Neural progenitor cell (in vitro differentiated cells): Measurements from ENCODE around the gene ZDHHC17. TPM values are rescaled to one million over a fixed set of nuclear protein-coding genes. Genes with fewer than 3 reads are reported as not detected.

Experiments used
- DNase-seq: peaks from one replicate; pipeline ENCODE4 v3.0.0-alpha.2; 2016; ENCODE audit warnings: low spot score
- H2AFZ ChIP-seq: fragments of 200-600 bp; sonication (generic); replicated peaks from 2 replicates; pipeline ENCODE4 v1.6.1; 2016; ENCODE audit warnings: antibody characterized with exemption
- H3F3A ChIP-seq: fragments of 200-600 bp; sonication (generic); 2 replicates; pipeline ENCODE4 v1.6.1; 2016; ENCODE audit warnings: antibody characterized with exemption, low read depth
- H3K27ac ChIP-seq: fragments of 200-600 bp; sonication (generic); 2 replicates; pipeline ENCODE4 v1.5.1; 2016; ENCODE audit warnings: mild to moderate bottlenecking
- H3K27me3 ChIP-seq: fragments of 200-600 bp; sonication (generic); 2 replicates; pipeline ENCODE4 v1.6.1; 2016; ENCODE audit warnings: mild to moderate bottlenecking, moderate library complexity
- H3K36me3 ChIP-seq: fragments of 200-600 bp; sonication (generic); 2 replicates; pipeline ENCODE4 v1.5.1; 2016
- H3K4me1 ChIP-seq: fragments of 200-600 bp; sonication (generic); 2 replicates; pipeline ENCODE4 v1.6.1; 2016; ENCODE audit warnings: mixed run types
- H3K4me2 ChIP-seq: fragments of 200-600 bp; sonication (generic); 2 replicates; pipeline ENCODE4 v1.6.1; 2016
- H3K4me3 ChIP-seq: fragments of 200-600 bp; sonication (generic); 2 replicates; pipeline ENCODE4 v1.5.1; 2016
- H3K79me2 ChIP-seq: fragments of 200-600 bp; sonication (generic); 2 replicates; pipeline ENCODE4 v1.6.1; 2016; ENCODE audit warnings: low read depth
- H3K9ac ChIP-seq: fragments of 200-600 bp; sonication (generic); 2 replicates; pipeline ENCODE4 v1.6.1; 2016
- H3K9me3 ChIP-seq: fragments of 200-600 bp; sonication (generic); 2 replicates; pipeline ENCODE4 v1.5.1; 2016; ENCODE audit warnings: low read depth
- H4K20me1 ChIP-seq: fragments of 200-600 bp; sonication (generic); 2 replicates; pipeline ENCODE4 v1.6.1; 2016; ENCODE audit warnings: low read depth
- H3K27ac Mint-ChIP-seq: 3 replicates; pipeline ENCODE4 v1.8.0; 2021; ENCODE audit warnings: mixed read lengths
- H3K27me3 Mint-ChIP-seq: 2 replicates; pipeline ENCODE4 v1.8.0; 2022; ENCODE audit warnings: low read depth, mild to moderate bottlenecking, inconsistent platforms, moderate library complexity, mixed read lengths; ENCODE audit not compliant: insufficient read depth
- H3K36me3 Mint-ChIP-seq: 3 replicates; pipeline ENCODE4 v1.8.0; 2021; ENCODE audit warnings: mixed read lengths
- H3K4me1 Mint-ChIP-seq: 3 replicates; pipeline ENCODE4 v1.8.0; 2021; ENCODE audit warnings: mixed read lengths
- H3K4me3 Mint-ChIP-seq: 3 replicates; pipeline ENCODE4 v1.8.0; 2021; ENCODE audit warnings: mild to moderate bottlenecking, moderate library complexity, mixed read lengths
- H3K9me3 Mint-ChIP-seq: 3 replicates; pipeline ENCODE4 v1.8.0; 2020; ENCODE audit warnings: mixed read lengths
- EZH2 ChIP-seq: fragments of 200-600 bp; sonication (generic); IDR thresholded peaks from 2 replicates; pipeline ENCODE4 v1.6.1; 2017; ENCODE audit warnings: antibody characterized with exemption, mild to moderate bottlenecking, moderate library complexity
- EZH2phosphoT487 ChIP-seq: fragments of 200-600 bp; sonication (generic); IDR thresholded peaks from 2 replicates; pipeline ENCODE4 v1.6.1; 2017; ENCODE audit warnings: antibody characterized with exemption
- total RNA-seq: library from RNA; depleted of rRNA; stranded (reverse); fragments of >200 nt; gene quantifications from 2 replicates; pipeline ENCODE4 v1.2.3, GENCODE V29; 2015; ENCODE audit warnings: low replicate concordance
- TF ChIP-seq, protein P1 (sequence below): fragments of 200-600 bp; sonication (generic); IDR thresholded peaks from 2 replicates; pipeline ENCODE4 v1.5.1; 2017; ENCODE audit warnings: antibody characterized with exemption, mild to moderate bottlenecking

ZDHHC17 gene
- total RNA-seq, 1 donor from 2014 or later = 99.1 TPM

- H2AFZ ChIP-seq = no peak overlapping the region
- H3K4me3 Mint-ChIP-seq = no peak overlapping the region
These were observed 8.0 kb upstream of the ZDHHC17 start for GRCh38 chr12:76755829-76756379.

DNA sequence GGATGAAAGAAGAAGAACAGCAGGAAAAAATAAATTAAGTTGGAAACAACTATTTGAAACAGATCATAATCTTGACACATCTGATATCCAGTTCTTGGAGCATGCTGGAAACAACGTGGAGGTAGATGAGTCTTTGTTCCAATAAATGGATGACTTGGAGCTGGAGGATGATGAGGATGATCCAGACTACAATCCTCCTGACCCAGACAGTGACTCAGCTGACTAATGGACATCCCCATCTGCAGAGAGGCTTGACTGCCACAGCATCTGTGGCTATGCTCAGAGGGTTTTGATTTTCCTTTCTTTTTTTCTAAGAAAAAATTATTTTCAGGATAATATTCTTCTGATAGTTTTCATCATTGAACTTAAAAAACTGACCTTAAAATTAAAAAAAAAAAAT lies 6.2 kb upstream of the ZDHHC17 start:
- Mint-ChIP-seq H3K27me3 (peaks cover 2% of the 10 kb centered on the region), H3K9me3 (peaks cover 6% of the 10 kb centered on the region), H3K36me3 (peaks cover 1% of the 10 kb centered on the region), H3K4me1 (peaks cover 6% of the 10 kb centered on the region), H3K27ac (no peak overlapping the region), H3K4me3 (no peak overlapping the region)
- Histone ChIP-seq H3K36me3 (no peaks in the 10 kb centered on the region), H4K20me1 (no peaks in the 10 kb centered on the region), H2AFZ (no peak overlapping the region), H3K4me1 (peaks cover under 1% of the 10 kb centered on the region), H3F3A (peaks cover 17% of the 10 kb centered on the region), H3K27ac (no peak overlapping the region), H3K4me3 (no peak overlapping the region), H3K27me3 (no peaks in the 10 kb centered on the region), H3K4me2 (no peak overlapping the region), H3K79me2 (no peaks in the 10 kb centered on the region), H3K9ac (no peak overlapping the region), H3K9me3 (no peaks in the 10 kb centered on the region)
- no peak for DNase-seq
- TF ChIP-seq, protein P1, sequence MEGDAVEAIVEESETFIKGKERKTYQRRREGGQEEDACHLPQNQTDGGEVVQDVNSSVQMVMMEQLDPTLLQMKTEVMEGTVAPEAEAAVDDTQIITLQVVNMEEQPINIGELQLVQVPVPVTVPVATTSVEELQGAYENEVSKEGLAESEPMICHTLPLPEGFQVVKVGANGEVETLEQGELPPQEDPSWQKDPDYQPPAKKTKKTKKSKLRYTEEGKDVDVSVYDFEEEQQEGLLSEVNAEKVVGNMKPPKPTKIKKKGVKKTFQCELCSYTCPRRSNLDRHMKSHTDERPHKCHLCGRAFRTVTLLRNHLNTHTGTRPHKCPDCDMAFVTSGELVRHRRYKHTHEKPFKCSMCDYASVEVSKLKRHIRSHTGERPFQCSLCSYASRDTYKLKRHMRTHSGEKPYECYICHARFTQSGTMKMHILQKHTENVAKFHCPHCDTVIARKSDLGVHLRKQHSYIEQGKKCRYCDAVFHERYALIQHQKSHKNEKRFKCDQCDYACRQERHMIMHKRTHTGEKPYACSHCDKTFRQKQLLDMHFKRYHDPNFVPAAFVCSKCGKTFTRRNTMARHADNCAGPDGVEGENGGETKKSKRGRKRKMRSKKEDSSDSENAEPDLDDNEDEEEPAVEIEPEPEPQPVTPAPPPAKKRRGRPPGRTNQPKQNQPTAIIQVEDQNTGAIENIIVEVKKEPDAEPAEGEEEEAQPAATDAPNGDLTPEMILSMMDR = no peak

More at GRCh38 chr12:76755829-76756379, 8.0 kb upstream of the ZDHHC17 start:
- H3K27ac ChIP-seq = no peak overlapping the region
- Mint-ChIP-seq H3K27me3 (peaks cover 2% of the 10 kb centered on the region), H3K4me1 (no peaks in the 10 kb centered on the region), H3K9me3 (peaks cover 6% of the 10 kb centered on the region), H3K36me3 (peaks cover 1% of the 10 kb centered on the region), H3K27ac (no peak overlapping the region)
- no peak overlapping the region for H3K4me3 ChIP-seq
- no peak for DNase-seq
- H3F3A ChIP-seq = peaks cover 4% of the 10 kb centered on the region
- H4K20me1 ChIP-seq = no peaks in the 10 kb centered on the region
- H3K9me3 ChIP-seq = no peaks in the 10 kb centered on the region
- no peak overlapping the region for H3K9ac ChIP-seq
- H3K4me1 ChIP-seq = no peaks in the 10 kb centered on the region
- no peaks in the 10 kb centered on the region for H3K36me3 ChIP-seq
- TF ChIP-seq EZH2phosphoT487 = no peak
- no peak for TF ChIP-seq EZH2
- TF ChIP-seq, protein P1 = no peak
- no peaks in the 10 kb centered on the region for H3K79me2 ChIP-seq
- H3K4me2 ChIP-seq = no peak overlapping the region
- H3K27me3 ChIP-seq = no peaks in the 10 kb centered on the region

DNA sequence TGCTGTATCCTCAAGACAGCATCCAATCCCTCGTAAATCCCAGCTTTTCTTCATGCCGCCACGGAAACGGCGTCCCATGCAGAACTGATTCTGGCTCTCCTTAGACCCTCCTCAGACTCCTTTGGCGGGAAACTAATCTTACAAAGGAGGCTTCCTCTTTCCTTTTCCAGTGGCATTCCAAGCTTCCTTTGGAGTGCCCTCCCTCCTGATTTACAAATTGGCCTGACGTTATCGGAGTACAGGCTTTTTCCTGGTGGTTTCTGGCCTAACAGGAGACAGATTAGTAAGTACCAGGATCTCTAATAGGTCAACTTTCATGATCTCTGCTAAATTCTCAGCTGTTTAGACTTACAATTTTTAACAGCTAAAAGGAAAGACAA lies 1.3 kb upstream of the ZDHHC17 start:
- H3K27me3 Mint-ChIP-seq = peaks cover 4% of the 10 kb centered on the region
- no peak for TF ChIP-seq EZH2
- no peak for TF ChIP-seq EZH2phosphoT487
- TF ChIP-seq, protein P1 = no peak
- peak overlapping the region; percentile 86 for H3K4me2 ChIP-seq
- peaks cover 40% of the 10 kb centered on the region for H3F3A ChIP-seq
- peak; percentile 89 for DNase-seq
- no peak overlapping the region for H2AFZ ChIP-seq
- H3K36me3 ChIP-seq = no peaks in the 10 kb centered on the region
- peaks cover 9% of the 10 kb centered on the region for H3K9me3 Mint-ChIP-seq
- peaks cover 11% of the 10 kb centered on the region for H3K4me1 ChIP-seq
- H3K27ac Mint-ChIP-seq = peak overlapping the region; percentile 93
- H3K4me3 Mint-ChIP-seq = peak overlapping the region; percentile 98
- H3K9me3 ChIP-seq = no peaks in the 10 kb centered on the region
- peaks cover 24% of the 10 kb centered on the region for H4K20me1 ChIP-seq
- H3K36me3 Mint-ChIP-seq = peaks cover 8% of the 10 kb centered on the region
- peaks cover 34% of the 10 kb centered on the region for H3K79me2 ChIP-seq
- no peak overlapping the region for H3K9ac ChIP-seq
- H3K27ac ChIP-seq = peak overlapping the region; percentile 88
- H3K4me1 Mint-ChIP-seq = peaks cover 22% of the 10 kb centered on the region
- H3K4me3 ChIP-seq = peak overlapping the region; percentile 90
- H3K27me3 ChIP-seq = no peaks in the 10 kb centered on the region
